H1 (cell line): ENCODE data around the gene KLB. TPM values are rescaled to one million over a fixed set of nuclear protein-coding genes. Genes with fewer than 3 reads are reported as not detected.

Source experiments
- CTCF ChIA-PET: fragments of 300-600 bp; sonication (Branson Sonifier 250); formaldehyde crosslinking; loops from one replicate; lab custom pipeline; 2021; ENCODE audit not compliant: partially characterized antibody; lab: Charles Lee
- POLR2A ChIA-PET: fragments of 300-600 bp; sonication (Branson Sonifier 250); formaldehyde crosslinking; loops from one replicate; lab custom pipeline; 2021; ENCODE audit warnings: inconsistent platforms; ENCODE audit not compliant: partially characterized antibody; lab: Charles Lee
- DNase-seq, 2 experiments: peaks; one replicate each; pipeline versions ENCODE4 v3.0.0 to v3.0.0-alpha.2; 2010 to 2022; ENCODE audit warnings: low spot score in 2 of 2, low read depth in 1 of 2, mixed read lengths in 1 of 2
- FAIRE-seq: peaks from 2 replicates; lab custom pipeline; 2011; peaks lifted over from hg19 to GRCh38; lab: Jason Lieb, UNC
- H2AFZ ChIP-seq: 2 replicates; pipeline ENCODE4 v1.8.1; 2012; ENCODE audit warnings: low read length, inconsistent platforms
- H2AK5ac ChIP-seq: 2 replicates; pipeline ENCODE4 v1.6.1; 2013; ENCODE audit warnings: low read depth, low read length
- H2BK120ac ChIP-seq: replicated peaks from 2 replicates; pipeline ENCODE3; 2013; ENCODE audit warnings: low read depth, low read length, inconsistent platforms
- H2BK12ac ChIP-seq: 2 replicates; pipeline ENCODE4 v1.6.1; 2013; ENCODE audit warnings: low read depth, low read length
- H2BK15ac ChIP-seq: 2 replicates; pipeline ENCODE4 v1.6.1; 2013; ENCODE audit warnings: low read length
- H2BK20ac ChIP-seq: 2 replicates; pipeline ENCODE4 v1.6.1; 2013; ENCODE audit warnings: low read length
- H2BK5ac ChIP-seq: 2 replicates; pipeline ENCODE4 v1.6.1; 2013; ENCODE audit warnings: low read depth, low read length
- H3K14ac ChIP-seq: 2 replicates; pipeline ENCODE4 v1.6.1; 2013; ENCODE audit warnings: inconsistent platforms; ENCODE audit not compliant: insufficient read length
- H3K18ac ChIP-seq: 2 replicates; pipeline ENCODE4 v1.6.1; 2013; ENCODE audit warnings: low read length; ENCODE audit errors: extremely low read depth
- H3K23ac ChIP-seq: 2 replicates; pipeline ENCODE4 v1.6.1; 2013; ENCODE audit warnings: inconsistent platforms; ENCODE audit not compliant: insufficient read length
- H3K23me2 ChIP-seq: 2 replicates; pipeline ENCODE4 v1.6.1; 2013; ENCODE audit warnings: low read depth, low read length
- H3K27ac ChIP-seq: 2 replicates; pipeline ENCODE4 v1.6.1; 2011; ENCODE audit warnings: low read depth, low read length, inconsistent platforms
- H3K27me3 ChIP-seq, 4 experiments: replicated peaks in 1 of 4; 1 replicate in 1 of 4; 2 replicates in 3 of 4; pipeline versions ENCODE4 v1.6.1 to v1.8.1; 2011 to 2013; ENCODE audit warnings: low read length in 3 of 4, mild to moderate bottlenecking in 3 of 4, inconsistent platforms in 2 of 4, mixed read lengths in 2 of 4, moderate library complexity in 1 of 4; ENCODE audit not compliant: control insufficient read depth in 3 of 4, insufficient read depth in 3 of 4; ENCODE audit errors: extremely low read depth in 1 of 4
- H3K36me3 ChIP-seq, 4 experiments: 2 replicates each; pipeline versions ENCODE4 v1.6.1 to v1.8.1; 2011 to 2013; ENCODE audit warnings: mild to moderate bottlenecking in 4 of 4, low read length in 3 of 4, moderate library complexity in 2 of 4, control low read depth in 1 of 4, inconsistent platforms in 1 of 4; ENCODE audit not compliant: insufficient read depth in 4 of 4, control insufficient read depth in 2 of 4
- H3K4ac ChIP-seq: replicated peaks from 2 replicates; pipeline ENCODE3; 2013; ENCODE audit warnings: low read length, low read depth, mixed read lengths, inconsistent platforms; ENCODE audit not compliant: insufficient read length
- H3K4me1 ChIP-seq, 4 experiments: replicated peaks in 1 of 4; 1 replicate in 1 of 4; 2 replicates in 3 of 4; pipeline versions ENCODE4 v1.6.1 to v1.8.1; 2011 to 2013; ENCODE audit warnings: low read length in 3 of 4, inconsistent platforms in 2 of 4, mixed read lengths in 1 of 4; ENCODE audit not compliant: insufficient read depth in 4 of 4, control insufficient read depth in 3 of 4
- H3K4me2 ChIP-seq, 2 experiments: 2 replicates each; pipeline versions ENCODE4 v1.6.1 to v1.8.1; 2011 to 2013; ENCODE audit warnings: low read depth in 2 of 2, low read length in 2 of 2, control low read depth in 1 of 2, inconsistent platforms in 1 of 2, mild to moderate bottlenecking in 1 of 2; ENCODE audit not compliant: insufficient read depth in 1 of 2
- H3K4me3 ChIP-seq, 4 experiments: fragments of 200-600, 300-600 bp in 1 of 4; sonication (generic), shearing (Covaris generic), sonication (Bioruptor Twin) in 1 of 4; 2 replicates each; pipeline versions ENCODE4 v1.5.1 to v1.8.1; 2011 to 2016; ENCODE audit warnings: low read length in 4 of 4, low read depth in 3 of 4, control low read depth in 2 of 4, inconsistent platforms in 2 of 4, mild to moderate bottlenecking in 2 of 4, mixed read lengths in 1 of 4, moderate library complexity in 1 of 4; ENCODE audit not compliant: insufficient read depth in 2 of 4; ENCODE audit errors: extremely low read depth in 1 of 4
- H3K56ac ChIP-seq: replicated peaks from 2 replicates; pipeline ENCODE3; 2013; ENCODE audit warnings: low read depth, mild to moderate bottlenecking, mixed read lengths, low read length, inconsistent platforms; ENCODE audit not compliant: insufficient read length
- H3K79me1 ChIP-seq: 2 replicates; pipeline ENCODE4 v1.6.1; 2013; ENCODE audit warnings: low read depth, low read length, control low read depth
- H3K79me2 ChIP-seq, 2 experiments: 2 replicates each; pipeline versions ENCODE4 v1.6.1 to v1.8.1; 2012 to 2013; ENCODE audit warnings: low read length in 2 of 2, mild to moderate bottlenecking in 2 of 2, inconsistent platforms in 1 of 2; ENCODE audit not compliant: insufficient read depth in 2 of 2, control insufficient read depth in 1 of 2
- H3K9ac ChIP-seq, 4 experiments: replicated peaks in 1 of 4; 1 replicate in 1 of 4; 2 replicates in 3 of 4; pipeline versions ENCODE4 v1.6.1 to v1.8.1; 2011 to 2013; ENCODE audit warnings: low read depth in 3 of 4, low read length in 3 of 4, control low read depth in 2 of 4, mild to moderate bottlenecking in 2 of 4, moderate library complexity in 2 of 4, inconsistent platforms in 1 of 4; ENCODE audit errors: extremely low read depth in 1 of 4
- H3K9me3 ChIP-seq, 2 experiments: 2 replicates each; pipeline versions ENCODE4 v1.6.1 to v1.8.1; 2012 to 2013; ENCODE audit warnings: mild to moderate bottlenecking in 2 of 2, moderate library complexity in 2 of 2, control low read depth in 1 of 2, inconsistent platforms in 1 of 2, low read depth in 1 of 2, low read length in 1 of 2, mixed read lengths in 1 of 2; ENCODE audit not compliant: insufficient read depth in 2 of 2
- H4K20me1 ChIP-seq, 2 experiments: replicated peaks in 1 of 2; 2 replicates each; pipeline versions ENCODE3 to v1.8.1; 2011 to 2013; ENCODE audit warnings: inconsistent platforms in 2 of 2, low read length in 2 of 2, mild to moderate bottlenecking in 1 of 2; ENCODE audit not compliant: insufficient read depth in 2 of 2, control insufficient read depth in 1 of 2
- H4K5ac ChIP-seq: 2 replicates; pipeline ENCODE4 v1.6.1; 2013; ENCODE audit warnings: low read length, low read depth, mixed read lengths, inconsistent platforms; ENCODE audit not compliant: insufficient read length
- H4K8ac ChIP-seq: 2 replicates; pipeline ENCODE4 v1.8.0; 2013; ENCODE audit warnings: mild to moderate bottlenecking, moderate library complexity, low read length, inconsistent platforms; ENCODE audit not compliant: insufficient read depth; ENCODE audit errors: extremely low read depth
- H4K91ac ChIP-seq: replicated peaks from 2 replicates; pipeline ENCODE3; 2013; ENCODE audit warnings: low read length, mixed read lengths, inconsistent platforms; ENCODE audit not compliant: insufficient read length
- BRCA1 ChIP-seq: IDR thresholded peaks from 2 replicates; pipeline ENCODE4 v1.6.1; 2012; ENCODE audit warnings: low read depth, low read length, improper control_type of control experiment
- CHD2 ChIP-seq: IDR thresholded peaks from 2 replicates; pipeline ENCODE4 v1.6.1; 2012; ENCODE audit warnings: low read length, improper control_type of control experiment
- GABPA ChIP-seq: IDR thresholded peaks from 2 replicates; pipeline ENCODE4 v1.6.1; 2011; ENCODE audit warnings: mild to moderate bottlenecking, low read length, moderate library complexity, borderline replicate concordance; ENCODE audit not compliant: insufficient read depth
- HDAC6 ChIP-seq: IDR thresholded peaks from one replicate; pipeline ENCODE4 v1.7.1; 2012; ENCODE audit warnings: low read depth, mild to moderate bottlenecking, inconsistent platforms, low read length, moderate library complexity
- JUND ChIP-seq: IDR thresholded peaks from 2 replicates; pipeline ENCODE4 v1.6.1; 2011; ENCODE audit warnings: mild to moderate bottlenecking, improper control_type of control experiment, low read length
- POLR2A ChIP-seq, 2 experiments: IDR thresholded peaks; 1 replicate in 1 of 2; 2 replicates in 1 of 2; pipeline ENCODE4 v1.6.1; 2011; ENCODE audit warnings: low read depth in 2 of 2, low read length in 2 of 2, mild to moderate bottlenecking in 2 of 2; ENCODE audit errors: control extremely low read depth in 1 of 2
- RAD21 ChIP-seq, 2 experiments: IDR thresholded peaks in 1 of 2; conservative IDR thresholded peaks in 1 of 2; 2 replicates each; pipeline ENCODE4 v1.6.1; 2011; ENCODE audit warnings: low read depth in 2 of 2, low read length in 2 of 2, improper control_type of control experiment in 1 of 2, inconsistent platforms in 1 of 2, mild to moderate bottlenecking in 1 of 2, moderate library complexity in 1 of 2
- RNF2 ChIP-seq: fragments of 200-900, 300-1000 bp; sonication (generic); IDR thresholded peaks from 2 replicates; pipeline ENCODE4 v1.7.1; 2016; ENCODE audit warnings: borderline replicate concordance, low read depth, mild to moderate bottlenecking, antibody characterized with exemption, low read length; ENCODE audit not compliant: poor library complexity, severe bottlenecking; ENCODE audit errors: missing control alignments
- SP1 ChIP-seq: IDR thresholded peaks from 2 replicates; pipeline ENCODE4 v1.6.1; 2011; ENCODE audit warnings: low read depth, low read length
- TBP ChIP-seq: IDR thresholded peaks from 2 replicates; pipeline ENCODE4 v1.6.1; 2011; ENCODE audit warnings: low read depth, low read length, improper control_type of control experiment
- TCF12 ChIP-seq: IDR thresholded peaks from 2 replicates; pipeline ENCODE4 v1.6.1; 2011; ENCODE audit warnings: low read depth, mild to moderate bottlenecking, low read length
- ZNF274 ChIP-seq: IDR thresholded peaks from 2 replicates; pipeline ENCODE4 v1.7.0; 2012; ENCODE audit warnings: low read length, borderline replicate concordance; ENCODE audit errors: extremely low read depth
- WGBS, 2 experiments: shearing (Covaris generic) in 1 of 2; methylation state at CpG; one replicate each; pipeline versions ENCODE4 v1.1.6 to v1.1.7; 2013 to 2015; ENCODE audit warnings: low lambda C conversion rate in 2 of 2, mixed read lengths in 2 of 2, inconsistent platforms in 1 of 2, low coverage in 1 of 2, missing lambda C conversion rate in 1 of 2; ENCODE audit not compliant: insufficient replicate concordance in 2 of 2, insufficient coverage in 1 of 2, insufficient read length in 1 of 2; ENCODE audit errors: extremely low coverage in 1 of 2, missing lambda C conversion rate in 1 of 2; 5-methylcytosine and 5-hydroxymethylcytosine counted together
- polyA plus RNA-seq, 7 experiments: library from polyadenylated mRNA; depleted of rRNA in 3 of 7; stranded (reverse) in 5 of 7; unstranded in 2 of 7; fragments of >200 nt in 5 of 7; fragments of 200-250 nt in 2 of 7; gene quantifications; 1 replicate in 5 of 7; 2 replicates in 1 of 7; 4 replicates in 1 of 7; pipeline versions ENCODE4 v1.2.1 to v1.2.3, GENCODE V29; 2011 to 2013; ENCODE audit warnings: missing spikeins in 2 of 7, mixed read lengths in 2 of 7
- total RNA-seq: library from RNA; stranded (reverse); fragmentation: NEBNext Ultra II Directional; extraction: Animal tissue kit (Norgen Biotek cat#: 25700); gene quantifications from 2 replicates; pipeline ENCODE4 v1.2.1, GENCODE V29; 2021
- TF ChIP-seq, protein P1 (sequence below): IDR thresholded peaks from 2 replicates; pipeline ENCODE4 v1.6.1; 2011; ENCODE audit warnings: low read length, improper control_type of control experiment

Gene KLB
- total and polyA plus RNA-seq, 2 of the 8 experiments (the other 6 are each of a cell fraction or from before 2014, with no cell fraction given), result 0.03 TPM; not detected in 1

- FAIRE-seq, result no peak
- Histone ChIP-seq H2BK15ac (no peak overlapping the region), H4K20me1 (no peaks in the 10 kb centered on the region), H3K4me1 (no peaks in the 10 kb centered on the region), H2AK5ac (no peak overlapping the region), H2BK5ac (no peak overlapping the region), H4K91ac (no peak overlapping the region), H3K79me1 (no peaks in the 10 kb centered on the region), H3K4ac (no peak overlapping the region), H2BK12ac (no peak overlapping the region), H3K79me2 (no peaks in the 10 kb centered on the region), H3K23me2 (no peaks in the 10 kb centered on the region), H3K4me2 (no peak overlapping the region), H3K9ac (no peak overlapping the region), H4K8ac (no peak overlapping the region), H2BK20ac (no peak overlapping the region), H3K4me3 (no peak overlapping the region), H4K5ac (no peak overlapping the region), H3K14ac (no peak overlapping the region), H3K36me3 (peaks cover 3 to 33% (median 22%) of the 10 kb centered on the region in 4 experiments; a peak in 5 of 8 replicates), H3K9me3 (no peaks in the 10 kb centered on the region), H3K27me3 (no peaks in the 10 kb centered on the region), H3K27ac (no peak overlapping the region), H2AFZ (no peak overlapping the region), H2BK120ac (no peak overlapping the region), H3K18ac (no peak overlapping the region), H3K23ac (no peak overlapping the region), H3K56ac (no peak overlapping the region)
- WGBS, 2 experiments, result 90% methylated on average over 3 of the region's 3 CpGs; no CpG with 5 or more reads in 1 of the 2 experiments
- ChIA-PET CTCF (interaction anchor here (1.4 kb wide), 1 partner anchor 221 kb away, joined by 3 read pairs; no protein-coding TSS in a partner anchor), POLR2A (interaction anchor here (1.1 kb wide), 1 partner anchor 23 kb away, joined by 3 read pairs; no protein-coding TSS in a partner anchor)
- DNase-seq, result no peak
- TF ChIP-seq JUND (no peak), POLR2A (IDR thresholded peaks at IDR 0.05; ENCODE audit: control extremely low read depth in 1 of 2, low read depth in 2 of 2, low read length in 2 of 2) (no peak), GABPA (no peak), RNF2 (no peak), SP1 (no peak), RAD21 (IDR thresholded peaks at IDR 0.05 in 1 of 2, conservative IDR thresholded peaks at IDR 0.05 in 1 of 2; ENCODE audit: low read depth in 2 of 2, low read length in 2 of 2) (no peak), BRCA1 (no peak), TCF12 (no peak), ZNF274 (no peak), HDAC6 (no peak), CHD2 (no peak), TBP (no peak)
- TF ChIP-seq, protein P1, sequence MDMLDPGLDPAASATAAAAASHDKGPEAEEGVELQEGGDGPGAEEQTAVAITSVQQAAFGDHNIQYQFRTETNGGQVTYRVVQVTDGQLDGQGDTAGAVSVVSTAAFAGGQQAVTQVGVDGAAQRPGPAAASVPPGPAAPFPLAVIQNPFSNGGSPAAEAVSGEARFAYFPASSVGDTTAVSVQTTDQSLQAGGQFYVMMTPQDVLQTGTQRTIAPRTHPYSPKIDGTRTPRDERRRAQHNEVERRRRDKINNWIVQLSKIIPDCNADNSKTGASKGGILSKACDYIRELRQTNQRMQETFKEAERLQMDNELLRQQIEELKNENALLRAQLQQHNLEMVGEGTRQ, result no peak
These were observed 65.7 kb downstream of the KLB start for GRCh38 chr4:39472396-39472795.
